OCI-LY7 (cell line): Measurements from ENCODE around the gene TMEM184A.

Source experiments
- EZH2phosphoT487 ChIP-seq: fragments of 200-600 bp; sonication (generic); IDR thresholded peaks from 2 replicates; pipeline ENCODE4 v1.6.1; 2018; ENCODE audit warnings: low read depth, borderline replicate concordance, mild to moderate bottlenecking, mixed run types, antibody characterized with exemption, low read length, moderate library complexity, mixed read lengths
- TF ChIP-seq, protein P1 (sequence below): fragments of 200-600 bp; sonication (generic); conservative IDR thresholded peaks from 2 replicates; pipeline ENCODE4 v1.5.1; 2014; ENCODE audit warnings: mild to moderate bottlenecking, antibody characterized with exemption, low read length, moderate library complexity, mixed read lengths

DNA sequence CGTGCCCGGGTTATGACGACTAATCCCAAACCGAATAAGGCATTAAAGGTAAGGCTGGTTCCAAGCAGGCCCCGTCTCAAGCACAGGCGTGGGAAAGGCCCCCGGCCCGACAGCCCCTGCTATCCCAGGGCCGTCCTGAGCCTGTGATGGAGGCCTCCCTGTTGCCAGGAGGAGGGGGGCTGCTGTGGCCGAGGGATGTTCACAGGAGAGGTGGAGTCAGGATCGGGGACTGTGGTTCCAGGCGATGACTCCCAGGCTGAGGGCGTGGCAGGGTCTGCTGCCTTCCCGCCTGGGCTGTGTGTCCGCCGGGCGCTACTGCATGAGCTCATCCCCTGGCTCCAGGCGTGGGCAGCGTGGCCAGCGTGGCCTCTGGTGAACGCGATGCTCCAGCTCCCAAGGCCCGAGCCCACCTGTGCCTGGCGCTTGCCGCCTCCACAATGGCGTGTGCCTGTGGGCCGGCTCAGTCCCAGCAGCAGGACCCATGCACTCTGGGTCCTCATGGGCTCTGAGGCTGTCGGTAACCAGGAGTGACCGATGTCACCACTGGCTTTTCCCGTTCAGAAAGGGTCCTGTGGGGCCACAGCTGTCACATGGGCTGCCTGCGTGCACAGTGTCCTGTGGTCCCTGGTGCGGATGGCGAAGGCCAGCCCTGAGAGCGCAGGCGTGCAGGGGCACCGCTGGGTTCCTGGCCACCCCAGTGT, 16.7 kb downstream of the TMEM184A start:
- no peak for TF ChIP-seq EZH2phosphoT487
- TF ChIP-seq, protein P1, sequence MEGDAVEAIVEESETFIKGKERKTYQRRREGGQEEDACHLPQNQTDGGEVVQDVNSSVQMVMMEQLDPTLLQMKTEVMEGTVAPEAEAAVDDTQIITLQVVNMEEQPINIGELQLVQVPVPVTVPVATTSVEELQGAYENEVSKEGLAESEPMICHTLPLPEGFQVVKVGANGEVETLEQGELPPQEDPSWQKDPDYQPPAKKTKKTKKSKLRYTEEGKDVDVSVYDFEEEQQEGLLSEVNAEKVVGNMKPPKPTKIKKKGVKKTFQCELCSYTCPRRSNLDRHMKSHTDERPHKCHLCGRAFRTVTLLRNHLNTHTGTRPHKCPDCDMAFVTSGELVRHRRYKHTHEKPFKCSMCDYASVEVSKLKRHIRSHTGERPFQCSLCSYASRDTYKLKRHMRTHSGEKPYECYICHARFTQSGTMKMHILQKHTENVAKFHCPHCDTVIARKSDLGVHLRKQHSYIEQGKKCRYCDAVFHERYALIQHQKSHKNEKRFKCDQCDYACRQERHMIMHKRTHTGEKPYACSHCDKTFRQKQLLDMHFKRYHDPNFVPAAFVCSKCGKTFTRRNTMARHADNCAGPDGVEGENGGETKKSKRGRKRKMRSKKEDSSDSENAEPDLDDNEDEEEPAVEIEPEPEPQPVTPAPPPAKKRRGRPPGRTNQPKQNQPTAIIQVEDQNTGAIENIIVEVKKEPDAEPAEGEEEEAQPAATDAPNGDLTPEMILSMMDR: no peak
